Measurements from ENCODE around the gene GPAM.
"Not testable (repeated sequence)": the region's sequence is repeated elsewhere in the genome, so short reads cannot be mapped to it uniquely, and the experiment has no call there.

GPAM gene

DNA sequence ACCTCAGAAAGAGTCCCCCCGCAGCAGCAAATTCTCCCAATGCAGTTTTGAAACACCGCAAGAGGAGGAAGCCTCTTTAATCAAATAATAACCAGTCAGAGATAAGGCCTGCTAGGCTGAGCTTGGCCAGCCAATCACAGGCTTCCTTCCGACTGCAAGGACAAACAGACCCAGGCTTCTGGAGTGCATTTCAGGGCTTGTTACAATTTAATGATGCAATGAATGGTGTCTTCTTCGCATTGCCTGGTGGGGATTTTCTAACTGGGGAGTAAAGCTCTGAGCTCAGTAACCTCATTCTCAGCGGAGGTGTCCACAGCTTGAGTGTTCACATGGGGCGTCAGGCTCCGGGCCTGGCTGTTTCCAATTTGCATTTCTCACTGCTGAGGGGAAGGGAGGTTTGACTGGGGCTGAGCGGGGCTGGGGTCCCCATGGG, 31.8 kb upstream of the GPAM start:
- no peak for DNase-seq (ENCODE audit: low spot score)

DNA sequence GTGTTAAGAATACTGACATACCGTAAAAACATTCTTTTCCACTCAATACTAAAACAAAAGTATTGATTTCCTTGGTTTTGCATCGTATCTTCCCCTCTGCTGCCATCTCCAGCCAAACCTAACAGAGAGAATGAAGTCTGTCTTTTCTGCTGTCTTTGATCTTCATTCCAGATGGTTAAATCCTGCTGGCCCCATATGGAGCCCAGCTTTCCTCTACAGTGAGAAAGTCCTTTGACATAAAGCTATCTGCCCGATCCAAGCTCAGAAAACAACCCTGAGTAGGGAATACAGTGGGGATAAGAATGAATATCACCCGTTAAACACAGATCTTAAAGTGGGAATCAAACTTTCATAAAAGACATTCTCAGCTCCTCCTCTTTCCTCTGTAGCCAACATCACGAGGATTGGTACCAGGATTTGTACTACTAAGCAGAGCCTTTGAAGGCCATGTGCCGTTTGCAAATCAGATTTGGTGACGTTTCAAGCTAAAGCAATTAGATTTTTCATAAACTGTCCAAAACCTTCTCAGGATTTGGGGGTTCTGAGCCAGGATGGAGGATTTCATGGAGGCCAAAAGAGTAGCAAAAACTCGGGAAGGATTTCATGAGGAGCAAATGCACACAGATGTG, 30.8 kb upstream of the GPAM start:
- no peak for DNase-seq (ENCODE audit: low spot score)

- no peak for DNase-seq (ENCODE audit: low spot score)
These were observed 30.3 kb upstream of the GPAM start for GRCh38 chr10:112213836-112214235.

- DNase-seq (ENCODE audit: low spot score), result no peak
These were observed 29.7 kb upstream of the GPAM start for GRCh38 chr10:112213098-112213823.

GRCh38 chr10:112210666-112211065, 27.1 kb upstream of the GPAM start:
- DNase-seq (ENCODE audit: low spot score), result no peak

DNA sequence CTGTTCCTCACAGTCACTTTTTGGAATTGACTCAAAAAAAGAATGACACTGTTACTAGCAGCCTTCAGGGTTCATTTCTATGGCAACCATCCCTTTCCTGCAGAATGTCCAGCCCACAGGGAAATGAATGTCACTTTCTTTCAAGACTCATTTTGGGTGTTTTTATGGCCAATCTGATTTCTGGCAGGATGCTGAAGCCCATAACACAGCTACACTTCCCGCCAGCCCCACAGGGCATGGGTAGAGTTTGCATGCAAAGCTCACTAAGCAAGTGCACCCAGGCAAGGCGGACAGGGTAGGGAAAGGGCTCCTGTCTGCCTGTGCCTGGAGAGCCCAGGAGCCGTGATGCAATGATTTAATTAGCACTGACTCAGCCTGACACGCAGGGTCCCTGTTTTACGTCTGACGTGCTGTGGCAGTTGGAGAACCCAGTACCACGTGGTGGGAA, 26.1 kb upstream of the GPAM start:
- DNase-seq (ENCODE audit: low spot score), result peak; percentile 38

GRCh38 chr10:112208997-112209396, 25.4 kb upstream of the GPAM start:
- DNase-seq (ENCODE audit: low spot score), result peak; percentile 39

GRCh38 chr10:112208292-112208691, 24.7 kb upstream of the GPAM start:
- no peak for DNase-seq (ENCODE audit: low spot score)

DNA sequence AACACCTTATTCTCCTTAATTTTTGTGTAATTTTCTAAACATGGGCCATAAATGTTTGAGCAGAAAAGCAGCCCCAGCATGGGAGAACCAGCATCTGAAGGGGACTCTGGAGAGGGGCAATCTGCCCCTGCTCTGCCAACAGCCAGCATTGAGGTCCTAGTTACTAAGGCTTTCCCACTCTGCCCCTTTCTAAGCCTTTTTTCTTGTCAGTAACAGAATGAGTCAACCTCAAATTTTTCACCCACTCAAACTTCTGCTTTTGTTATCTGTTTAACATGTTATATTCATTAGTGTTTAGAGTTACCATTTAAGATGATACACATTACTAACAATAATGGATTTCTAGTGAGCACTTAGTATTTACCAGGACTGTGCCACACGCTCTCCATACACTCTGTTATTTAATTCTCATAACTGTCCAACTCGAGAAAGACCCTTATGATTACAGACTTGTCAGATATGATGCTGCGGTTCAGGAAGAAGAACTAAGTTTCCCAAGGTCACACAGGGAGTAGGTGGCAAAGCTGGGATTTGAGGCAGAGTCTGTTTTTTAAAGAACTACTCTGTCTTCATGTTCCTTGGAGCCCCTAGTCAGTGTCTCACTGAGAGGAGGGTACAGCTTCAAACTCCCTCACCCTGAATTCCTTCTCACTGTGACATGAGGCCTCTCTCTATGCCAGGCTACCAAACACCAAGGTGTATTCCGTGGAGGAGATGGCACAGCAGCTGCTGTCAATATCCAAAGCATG, 19.9 kb upstream of the GPAM start:
- DNase-seq (ENCODE audit: low spot score), result no peak

GRCh38 chr10:112202561-112203241, 19.1 kb upstream of the GPAM start:
- DNase-seq (ENCODE audit: low spot score), result peak; percentile 81

- no peak for DNase-seq (ENCODE audit: low spot score)
These were observed 18.5 kb upstream of the GPAM start for GRCh38 chr10:112202076-112202475.

DNA sequence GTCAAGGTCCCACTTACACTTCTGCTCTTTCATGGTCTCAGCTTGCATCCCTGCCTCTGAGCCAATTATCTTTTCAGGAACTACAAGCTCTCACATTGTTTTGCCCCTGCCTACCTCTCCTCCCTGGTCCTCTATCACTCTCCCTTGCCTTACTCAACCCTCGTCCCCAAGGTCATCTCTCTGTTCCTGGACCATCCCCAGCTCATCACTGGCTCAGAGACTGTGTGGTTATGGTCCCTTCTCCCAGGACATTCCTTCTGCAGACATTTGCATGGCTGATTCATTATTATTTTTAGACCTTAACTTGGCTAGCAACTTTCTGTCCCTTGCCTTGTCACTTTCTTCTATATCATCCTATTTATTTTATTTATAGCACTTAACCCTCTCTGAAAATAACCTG, 17.8 kb upstream of the GPAM start:
- DNase-seq (ENCODE audit: low spot score), result no peak

DNA sequence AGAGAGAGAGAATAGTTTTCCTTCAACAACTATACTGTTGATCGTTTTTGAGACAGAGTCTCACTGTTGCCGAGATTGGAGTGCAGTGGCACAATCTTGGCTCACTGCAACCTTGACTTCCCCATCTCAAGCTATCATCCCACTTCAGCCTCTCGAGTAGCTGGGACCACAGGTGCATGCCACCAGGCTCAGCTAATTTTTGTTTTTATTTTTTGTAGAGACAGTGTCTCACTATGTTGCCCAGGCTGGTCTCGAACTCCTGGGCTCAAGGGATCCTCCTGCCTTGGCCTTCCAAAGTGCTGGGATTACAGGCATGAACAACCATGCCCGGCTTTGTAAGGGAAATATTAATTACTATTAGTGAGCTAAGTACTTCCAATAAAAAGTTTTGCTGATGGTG, 16.7 kb upstream of the GPAM start:
- not testable (repeated sequence) for DNase-seq (ENCODE audit: low spot score)

GRCh38 chr10:112197662-112198061, 14.1 kb upstream of the GPAM start:
- not testable (repeated sequence) for DNase-seq (ENCODE audit: low spot score)

DNA sequence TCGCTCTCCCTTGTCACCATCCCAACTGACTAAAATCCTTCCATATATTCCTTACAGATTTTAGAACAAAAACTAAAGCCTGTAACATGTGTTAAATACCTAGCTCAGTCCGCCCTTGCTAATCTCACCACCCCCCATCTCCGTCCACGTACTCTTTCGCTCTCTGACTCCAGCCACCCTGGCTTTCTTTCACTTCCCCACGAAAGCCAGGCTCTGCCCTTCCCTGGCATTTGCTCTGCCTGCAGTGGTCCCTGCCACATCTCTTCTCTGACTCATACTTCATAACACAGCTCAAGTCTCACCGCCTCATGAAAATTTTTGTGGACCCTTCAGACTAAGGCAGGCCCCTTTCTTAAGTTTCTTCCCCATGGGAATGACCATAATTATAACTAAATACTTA, 11.7 kb upstream of the GPAM start:
- DNase-seq (ENCODE audit: low spot score), result no peak

DNA sequence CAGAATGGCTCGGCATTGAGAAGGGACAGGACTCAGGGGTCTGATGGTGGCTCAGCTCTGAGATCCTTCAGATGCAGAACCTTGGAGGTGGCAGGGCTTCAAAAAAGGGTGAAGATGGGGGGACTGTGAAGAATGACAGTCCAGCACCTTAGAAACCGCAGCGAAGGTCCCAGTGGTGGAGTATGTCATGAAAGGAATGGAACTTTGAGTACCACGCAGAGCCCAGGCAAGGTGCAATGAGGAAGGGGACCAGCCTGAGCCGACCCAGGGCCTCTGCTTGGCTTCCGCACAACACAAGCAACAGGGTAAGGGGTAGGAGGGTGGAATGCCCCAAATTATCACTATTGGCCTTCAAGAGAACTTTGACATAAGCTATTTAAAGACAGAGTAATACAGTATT, 8.2 kb upstream of the GPAM start:
- no peak for DNase-seq (ENCODE audit: low spot score)

DNA sequence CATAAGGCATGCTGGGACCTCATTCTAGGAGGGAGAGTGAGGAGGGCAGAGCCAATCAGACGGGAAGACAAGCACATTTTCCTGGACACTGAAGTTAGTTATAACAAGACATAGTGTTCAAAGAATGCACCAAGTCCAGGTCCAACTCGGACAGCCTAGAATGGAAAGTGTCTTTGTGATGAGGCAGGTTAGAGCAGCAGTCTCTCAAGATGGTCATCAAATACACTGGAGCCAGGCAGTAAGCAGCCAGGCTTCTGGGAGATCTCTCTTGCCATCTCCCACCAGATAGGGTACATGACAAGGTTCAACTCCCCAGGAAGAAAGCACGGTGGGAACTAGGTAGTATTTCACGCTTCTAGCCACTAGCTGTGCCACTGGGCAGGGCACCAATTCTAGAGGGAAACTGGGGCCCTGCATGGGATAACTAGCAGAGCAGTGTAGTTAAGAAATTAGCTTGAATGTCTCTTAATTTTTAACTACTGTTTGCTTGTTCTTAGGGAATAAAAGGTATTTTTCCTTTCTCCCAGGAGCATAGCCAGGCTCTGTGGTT, 7.6 kb upstream of the GPAM start:
- no peak for DNase-seq (ENCODE audit: low spot score)

DNA sequence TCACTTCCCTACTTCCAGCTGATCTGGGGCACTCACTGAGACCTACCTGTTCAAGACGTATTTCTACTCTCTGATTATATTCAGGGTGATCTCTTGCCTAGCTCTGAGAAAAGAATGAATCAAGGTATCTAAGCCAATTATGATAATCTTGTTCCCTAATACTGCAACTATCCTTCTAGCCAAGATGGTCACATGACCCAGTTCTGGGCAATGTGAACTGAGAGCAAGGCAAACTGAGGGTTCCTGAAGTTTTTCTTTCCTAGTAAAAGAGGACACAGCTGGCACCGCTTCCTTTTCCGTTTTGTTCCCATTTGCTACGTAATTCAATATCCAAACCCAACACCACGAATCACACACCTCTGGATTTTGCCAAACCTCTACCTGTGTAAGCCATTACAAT, 5.9 kb upstream of the GPAM start:
- no peak for DNase-seq (ENCODE audit: low spot score)

GRCh38 chr10:112187527-112187926, 4.0 kb upstream of the GPAM start:
- no peak for DNase-seq (ENCODE audit: low spot score)

- no peak for DNase-seq (ENCODE audit: low spot score)
These were observed 2.4 kb upstream of the GPAM start for GRCh38 chr10:112185959-112186358.

- DNase-seq (ENCODE audit: low spot score), result no peak
These were observed 814 bp upstream of the GPAM start for GRCh38 chr10:112184379-112184778.

DNA sequence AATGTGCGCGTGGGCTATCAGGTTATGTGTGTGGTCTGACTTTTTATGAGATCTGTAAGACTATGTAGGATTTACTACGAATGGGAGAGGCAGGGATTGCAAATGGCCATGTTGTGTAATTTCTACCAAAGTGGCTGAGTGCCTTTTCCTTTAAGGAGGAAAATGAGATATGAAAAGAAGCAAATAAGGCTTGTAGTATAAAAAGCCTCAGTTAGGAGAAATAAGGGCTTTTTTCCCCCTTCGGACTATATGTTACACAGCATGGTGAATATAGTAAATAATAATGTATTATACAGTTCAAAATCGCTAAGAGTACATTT, 447 bp upstream of the GPAM start:
- DNase-seq (ENCODE audit: low spot score), result no peak

Data from kidney tubule cell (primary cell).